Measurements from ENCODE around the gene MICU1.

- TF ChIP-seq GATA2 (IDR thresholded peaks at IDR 0.05; ENCODE audit: low read depth, low read length) (no peak), GATA3 (IDR thresholded peaks at IDR 0.05; ENCODE audit: low read depth, low read length) (no peak)
These were observed 203.9 kb downstream of the MICU1 start for GRCh38 chr10:72421885-72422540.

Data from SH-SY5Y (cell line).